ENCODE results near the gene FCRL3.

GRCh38 chr1:157691285-157691920, 9.2 kb downstream of the FCRL3 start:
- TF ChIP-seq, protein P1, sequence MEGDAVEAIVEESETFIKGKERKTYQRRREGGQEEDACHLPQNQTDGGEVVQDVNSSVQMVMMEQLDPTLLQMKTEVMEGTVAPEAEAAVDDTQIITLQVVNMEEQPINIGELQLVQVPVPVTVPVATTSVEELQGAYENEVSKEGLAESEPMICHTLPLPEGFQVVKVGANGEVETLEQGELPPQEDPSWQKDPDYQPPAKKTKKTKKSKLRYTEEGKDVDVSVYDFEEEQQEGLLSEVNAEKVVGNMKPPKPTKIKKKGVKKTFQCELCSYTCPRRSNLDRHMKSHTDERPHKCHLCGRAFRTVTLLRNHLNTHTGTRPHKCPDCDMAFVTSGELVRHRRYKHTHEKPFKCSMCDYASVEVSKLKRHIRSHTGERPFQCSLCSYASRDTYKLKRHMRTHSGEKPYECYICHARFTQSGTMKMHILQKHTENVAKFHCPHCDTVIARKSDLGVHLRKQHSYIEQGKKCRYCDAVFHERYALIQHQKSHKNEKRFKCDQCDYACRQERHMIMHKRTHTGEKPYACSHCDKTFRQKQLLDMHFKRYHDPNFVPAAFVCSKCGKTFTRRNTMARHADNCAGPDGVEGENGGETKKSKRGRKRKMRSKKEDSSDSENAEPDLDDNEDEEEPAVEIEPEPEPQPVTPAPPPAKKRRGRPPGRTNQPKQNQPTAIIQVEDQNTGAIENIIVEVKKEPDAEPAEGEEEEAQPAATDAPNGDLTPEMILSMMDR (IDR thresholded peaks at IDR 0.05): no peak
- TF ChIP-seq POLR2A (IDR thresholded peaks at IDR 0.05): no peak

Data from lower leg skin (tissue), 3 donors.